K562 (cell line): ENCODE measurements around the gene CROCC2. TPM values are rescaled to one million over a fixed set of nuclear protein-coding genes. Genes with fewer than 3 reads are reported as not detected.

Experiments
- ATAC-seq: fragments of 200-7000 bp; cut with Tn5 transposase; 3 replicates; pipeline ENCODE4 v1.9.1; 2020; ENCODE audit warnings: moderate library complexity
- BruUV-seq: library from RNA; stranded (reverse); fragments of 400-500 nt; replicated peaks from 2 replicates; lab custom pipeline; 2021; lab: Mats Ljungman, UMichigan
- CTCF ChIA-PET: fragments of 300-600 bp; formaldehyde crosslinking; extraction: SDS; loops from one replicate; lab custom pipeline; 2021; ENCODE audit warnings: low intra/inter-chr PET ratio; lab: Yijun Ruan, JAX
- POLR2A ChIA-PET: fragments of 300-600, 350-650 bp; sonication (Branson Sonifier 250); formaldehyde crosslinking; extraction: SDS; loops from one replicate; lab custom pipeline; 2021; ENCODE audit warnings: antibody characterized with exemption, inconsistent platforms; lab: Yijun Ruan, JAX
- DNase-seq, 4 experiments: peaks; one replicate each; pipeline versions ENCODE4 v3.0.0 to v3.0.0-alpha.2; 2011 to 2018; ENCODE audit warnings: low spot score in 3 of 4, mixed read lengths in 3 of 4; ENCODE audit errors: extremely low read depth in 1 of 4
- FAIRE-seq: peaks from 2 replicates; lab custom pipeline; 2011; peaks lifted over from hg19 to GRCh38; lab: Jason Lieb, UNC
- H2AFZ ChIP-seq: 2 replicates; pipeline ENCODE4 v1.6.0; 2011; ENCODE audit warnings: low read depth, low read length, control low read depth, inconsistent platforms
- H3K27ac ChIP-seq: fragments of 200-600 bp; 3 replicates; pipeline ENCODE4 v1.8.0; 2011; ENCODE audit warnings: low read depth, mild to moderate bottlenecking, control low read depth, inconsistent platforms, low read length, moderate library complexity, mixed read lengths; ENCODE audit errors: extremely low read depth
- H3K27me3 ChIP-seq, 2 experiments: fragments of 300-600 bp in 1 of 2; 2 replicates in 1 of 2; 3 replicates in 1 of 2; pipeline versions ENCODE4 v1.6.0 to v1.8.0; 2011; ENCODE audit warnings: inconsistent platforms in 2 of 2, low read length in 2 of 2, mild to moderate bottlenecking in 1 of 2, mixed read lengths in 1 of 2, moderate library complexity in 1 of 2; ENCODE audit not compliant: control insufficient read depth in 2 of 2, insufficient read depth in 2 of 2
- H3K36me3 ChIP-seq: fragments of 300-600 bp; 3 replicates; pipeline ENCODE4 v1.8.0; 2011; ENCODE audit warnings: mild to moderate bottlenecking, low read length, inconsistent platforms; ENCODE audit not compliant: control insufficient read depth, insufficient read depth
- H3K4me1 ChIP-seq, 2 experiments: fragments of 200-600 bp in 1 of 2; replicated peaks in 1 of 2; 2 replicates in 1 of 2; 3 replicates in 1 of 2; pipeline versions ENCODE4 v1.5.1 to v1.8.0; 2011; ENCODE audit warnings: inconsistent platforms in 2 of 2, low read length in 2 of 2, mild to moderate bottlenecking in 1 of 2, mixed read lengths in 1 of 2, moderate library complexity in 1 of 2; ENCODE audit not compliant: control insufficient read depth in 2 of 2, insufficient read depth in 2 of 2
- H3K4me2 ChIP-seq: 2 replicates; pipeline ENCODE4 v1.6.1; 2011; ENCODE audit warnings: low read length, control low read depth, inconsistent platforms, mixed read lengths; ENCODE audit not compliant: insufficient read depth
- H3K4me3 ChIP-seq: fragments of 200-600 bp; sonication (generic), shearing (Covaris generic); 2 replicates; pipeline ENCODE4 v1.5.1; 2016; ENCODE audit warnings: control low read depth, inconsistent platforms
- H3K79me2 ChIP-seq: fragments of 200-600 bp; 3 replicates; pipeline ENCODE4 v1.8.0; 2011; ENCODE audit warnings: low read length, inconsistent platforms; ENCODE audit not compliant: control insufficient read depth, insufficient read depth
- H3K9ac ChIP-seq, 2 experiments: 2 replicates each; pipeline versions ENCODE4 v1.6.0 to v1.6.1; 2011; ENCODE audit warnings: low read depth in 2 of 2, low read length in 2 of 2, control low read depth in 1 of 2, inconsistent platforms in 1 of 2, mild to moderate bottlenecking in 1 of 2, mixed read lengths in 1 of 2; ENCODE audit not compliant: insufficient read depth in 1 of 2
- H3K9me1 ChIP-seq: one replicate; pipeline ENCODE4 v1.6.0; 2011; ENCODE audit warnings: inconsistent platforms, mild to moderate bottlenecking, low read length, moderate library complexity; ENCODE audit not compliant: control insufficient read depth, insufficient read depth
- H3K9me3 ChIP-seq: replicated peaks from 2 replicates; pipeline ENCODE4 v1.5.1; 2011; ENCODE audit warnings: low read depth, low read length, inconsistent platforms; ENCODE audit not compliant: control insufficient read depth, insufficient read depth
- H4K20me1 ChIP-seq: replicated peaks from 2 replicates; pipeline ENCODE4 v1.6.1; 2011; ENCODE audit warnings: low read length, inconsistent platforms, mixed read lengths; ENCODE audit not compliant: control insufficient read depth, insufficient read depth
- EGR1 ChIP-seq: fragments of 450-650 bp; conservative IDR thresholded peaks from 2 replicates; pipeline ENCODE4 v1.6.1; 2017; ENCODE audit warnings: mild to moderate bottlenecking
- GMEB1 ChIP-seq: fragments of 250-450 bp; sonication (Bioruptor Pico); IDR thresholded peaks from 2 replicates; pipeline ENCODE4 v1.4.0; 2020; ENCODE audit warnings: mild to moderate bottlenecking
- NCOA1 ChIP-seq: fragments of 450-650 bp; IDR thresholded peaks from 2 replicates; pipeline ENCODE4 v1.6.1; 2016; ENCODE audit warnings: low read depth
- TFAM ChIP-seq: fragments of 250-450 bp; sonication (Bioruptor Pico); conservative IDR thresholded peaks from 2 replicates; pipeline ENCODE4 v1.5.0; 2021; ENCODE audit warnings: mild to moderate bottlenecking, moderate library complexity
- XRCC3 ChIP-seq: fragments of 450-650 bp; IDR thresholded peaks from 2 replicates; pipeline ENCODE4 v1.6.1; 2017; ENCODE audit warnings: mild to moderate bottlenecking, moderate library complexity
- ZFP91 ChIP-seq: sonication (generic); formaldehyde crosslinking; IDR thresholded peaks from 2 replicates; pipeline ENCODE4 v1.8.0; 2022; ENCODE audit warnings: mild to moderate bottlenecking, missing genetic modification reagents
- ZNF57 ChIP-seq: fragments of 450-650 bp; formaldehyde crosslinking; IDR thresholded peaks from 2 replicates; pipeline ENCODE4 v1.4.0; 2020; ENCODE audit warnings: mild to moderate bottlenecking, moderate library complexity
- ZNF589 ChIP-seq: fragments of 200-800 bp; sonication (Bioruptor generic); IDR thresholded peaks from 2 replicates; pipeline ENCODE4 v1.6.1; 2016; ENCODE audit warnings: low read depth, missing genetic modification characterization, missing compliant biosample characterization
- WGBS: fragments of 100-300 bp; shearing (Covaris generic); methylation state at CpG from one replicate; pipeline ENCODE4 v1.1.6; 2016; ENCODE audit warnings: low coverage, mixed read lengths; ENCODE audit not compliant: insufficient coverage; ENCODE audit errors: missing lambda C conversion rate; 5-methylcytosine and 5-hydroxymethylcytosine counted together
- in situ Hi-C: fragments of 300-500 bp; cut with MboI; formaldehyde crosslinking; loops from 4 replicates; pipeline ENCODE4 v1.15.0; 2018; ENCODE audit warnings: inconsistent platforms, mixed read lengths
- intact Hi-C: fragments of 100-400 bp; cut with micrococcal nuclease; formaldehyde crosslinking; loops from 2 replicates; pipeline ENCODE4 v1.14.2; 2022
- polyA plus RNA-seq, 8 experiments: library from polyadenylated mRNA; depleted of rRNA in 4 of 8; stranded (reverse) in 5 of 8; unstranded in 3 of 8; fragments of >200 nt; fragmentation: Nextera tagmentation in 2 of 8; fragmentation: Illumina TruSeq in 1 of 8; extraction: Ambion mirVana in 2 of 8; extraction: Trizol in 1 of 8; gene quantifications; 2 replicates each; pipeline versions ENCODE4 v1.2.1 to v1.2.3, GENCODE V29; 2011 to 2014; ENCODE audit warnings: inconsistent platforms in 1 of 8, missing spikeins in 1 of 8
- total RNA-seq, 7 experiments: library from RNA; depleted of rRNA in 6 of 7; stranded (reverse); fragments of >200 nt in 6 of 7; fragmentation: Illumina TruSeq in 2 of 7; extraction: Trizol in 2 of 7; gene quantifications; 2 replicates each; pipeline versions ENCODE4 v1.2.1 to v1.2.3, GENCODE V29; 2011 to 2021; ENCODE audit warnings: low replicate concordance in 1 of 7

CROCC2 gene
- total and polyA plus RNA-seq, 9 of the 15 experiments (the other 6 are each of a cell fraction or from before 2014, with no cell fraction given): not detected

GRCh38 chr2:240857039-240858008, 48.8 kb upstream of the CROCC2 start:
- no peaks in the 10 kb centered on the region for H3K36me3 ChIP-seq
- POLR2A ChIA-PET: no interaction called here
- H3K4me3 ChIP-seq: no peak overlapping the region
- DNase-seq: no peak
- no peak for TF ChIP-seq XRCC3
- TF ChIP-seq ZNF589 (CRISPR knock-in tag): no peak
- TF ChIP-seq ZNF57 (CRISPR knock-in tag): no peak
- TF ChIP-seq EGR1: no peak
- TF ChIP-seq ZFP91 (CRISPR knock-in tag): no peak
- no peak for TF ChIP-seq NCOA1
- no peak for TF ChIP-seq GMEB1 (CRISPR knock-in tag)
- no peak for TF ChIP-seq TFAM (CRISPR knock-in tag)
- TF ChIP-seq, all 486 proteins: peak for 0
- 5% methylated on average over 17 of the region's 21 CpGs for WGBS
- peaks cover 0 to 4% of the 10 kb centered on the region in 2 experiments; a peak in 2 of 5 replicates for H3K4me1 ChIP-seq
- peaks cover 2% of the 10 kb centered on the region for H3K9me1 ChIP-seq
- BruUV-seq: no TSS peak
- H3K9ac ChIP-seq: no peak overlapping the region; a peak in 1 of 4 replicates
- no peak overlapping the region for H3K27ac ChIP-seq
- ATAC-seq (no peak), FAIRE-seq (no peak)
- CTCF ChIA-PET: no interaction called here
- intact Hi-C loops: no loop called here
- H4K20me1 ChIP-seq: no peaks in the 10 kb centered on the region
- no peak overlapping the region for H3K4me2 ChIP-seq
- no peaks in the 10 kb centered on the region for H3K9me3 ChIP-seq
- no peaks in the 10 kb centered on the region for H3K79me2 ChIP-seq
- no peak overlapping the region for H2AFZ ChIP-seq
- in situ Hi-C loops: no loop called here
- peaks cover 0 to 23% of the 10 kb centered on the region in 2 experiments; a peak in 2 of 5 replicates for H3K27me3 ChIP-seq
